ENCODE data around the gene TMC8.

GRCh38 chr17:78130090-78130436, 508 bp upstream of the TMC8 start:
- TF ChIP-seq, protein P1, sequence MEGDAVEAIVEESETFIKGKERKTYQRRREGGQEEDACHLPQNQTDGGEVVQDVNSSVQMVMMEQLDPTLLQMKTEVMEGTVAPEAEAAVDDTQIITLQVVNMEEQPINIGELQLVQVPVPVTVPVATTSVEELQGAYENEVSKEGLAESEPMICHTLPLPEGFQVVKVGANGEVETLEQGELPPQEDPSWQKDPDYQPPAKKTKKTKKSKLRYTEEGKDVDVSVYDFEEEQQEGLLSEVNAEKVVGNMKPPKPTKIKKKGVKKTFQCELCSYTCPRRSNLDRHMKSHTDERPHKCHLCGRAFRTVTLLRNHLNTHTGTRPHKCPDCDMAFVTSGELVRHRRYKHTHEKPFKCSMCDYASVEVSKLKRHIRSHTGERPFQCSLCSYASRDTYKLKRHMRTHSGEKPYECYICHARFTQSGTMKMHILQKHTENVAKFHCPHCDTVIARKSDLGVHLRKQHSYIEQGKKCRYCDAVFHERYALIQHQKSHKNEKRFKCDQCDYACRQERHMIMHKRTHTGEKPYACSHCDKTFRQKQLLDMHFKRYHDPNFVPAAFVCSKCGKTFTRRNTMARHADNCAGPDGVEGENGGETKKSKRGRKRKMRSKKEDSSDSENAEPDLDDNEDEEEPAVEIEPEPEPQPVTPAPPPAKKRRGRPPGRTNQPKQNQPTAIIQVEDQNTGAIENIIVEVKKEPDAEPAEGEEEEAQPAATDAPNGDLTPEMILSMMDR (IDR thresholded peaks at IDR 0.05; ENCODE audit: extremely low read depth in 1 of 2, insufficient read depth in 1 of 2, low read depth in 1 of 2, low read length in 2 of 2) = no peak
- no peak for TF ChIP-seq POLR2AphosphoS5 (IDR thresholded peaks at IDR 0.05; ENCODE audit: insufficient read depth, low read depth, low read length)
- TF ChIP-seq EZH2 (IDR thresholded peaks at IDR 0.05; ENCODE audit: borderline replicate concordance, low read depth, low read length, severe bottlenecking) = no peak
- no peak for TF ChIP-seq POLR2A (IDR thresholded peaks at IDR 0.05; ENCODE audit: low read depth, low read length)
- TF ChIP-seq FOS (IDR thresholded peaks at IDR 0.05; ENCODE audit: borderline replicate concordance, insufficient read depth, low read length) = no peak
- TF ChIP-seq MYC (IDR thresholded peaks at IDR 0.05; ENCODE audit: low read depth, low read length) = no peak
